Stomach smooth muscle (tissue), 2 donors: ENCODE measurements around the gene FBXL17.

Experiments used
- H3K27ac ChIP-seq: one replicate; pipeline ENCODE4 v1.7.0; 2013; ENCODE audit warnings: mild to moderate bottlenecking, low read length, inconsistent platforms
- H3K27me3 ChIP-seq, 2 donors: one replicate each; pipeline ENCODE4 v1.7.0; 2013; ENCODE audit warnings: low read length in 2 of 2; ENCODE audit not compliant: insufficient read depth in 2 of 2, control insufficient read depth in 1 of 2
- H3K36me3 ChIP-seq, 2 donors: one replicate each; pipeline ENCODE4 v1.7.0; 2013; ENCODE audit warnings: low read length in 2 of 2; ENCODE audit not compliant: control insufficient read depth in 2 of 2, insufficient read depth in 2 of 2
- H3K4me1 ChIP-seq: one replicate; pipeline ENCODE4 v1.7.0; 2013; ENCODE audit warnings: low read length; ENCODE audit not compliant: control insufficient read depth, insufficient read depth
- H3K4me3 ChIP-seq, 2 donors: one replicate each; pipeline ENCODE4 v1.7.0; 2013; ENCODE audit warnings: low read length in 2 of 2
- H3K9ac ChIP-seq, 2 donors: one replicate each; pipeline ENCODE4 v1.7.0; 2013; ENCODE audit warnings: low read length in 2 of 2, mild to moderate bottlenecking in 1 of 2
- H3K9me3 ChIP-seq, 2 donors: one replicate each; pipeline ENCODE4 v1.7.0; 2013; ENCODE audit warnings: low read length in 2 of 2; ENCODE audit not compliant: control insufficient read depth in 2 of 2
- donor health status: healthy.
- donor health status: Pancreatic carcinoma.

Gene FBXL17

GRCh38 chr5:107887166-107887943, 494.5 kb downstream of the FBXL17 start:
- Histone ChIP-seq H3K36me3 (no peaks in the 10 kb centered on the region), H3K9ac (no peak overlapping the region), H3K4me3 (no peak overlapping the region), H3K9me3 (no peaks in the 10 kb centered on the region), H3K27ac (no peak overlapping the region), H3K4me1 (no peaks in the 10 kb centered on the region), H3K27me3 (no peaks in the 10 kb centered on the region)

DNA sequence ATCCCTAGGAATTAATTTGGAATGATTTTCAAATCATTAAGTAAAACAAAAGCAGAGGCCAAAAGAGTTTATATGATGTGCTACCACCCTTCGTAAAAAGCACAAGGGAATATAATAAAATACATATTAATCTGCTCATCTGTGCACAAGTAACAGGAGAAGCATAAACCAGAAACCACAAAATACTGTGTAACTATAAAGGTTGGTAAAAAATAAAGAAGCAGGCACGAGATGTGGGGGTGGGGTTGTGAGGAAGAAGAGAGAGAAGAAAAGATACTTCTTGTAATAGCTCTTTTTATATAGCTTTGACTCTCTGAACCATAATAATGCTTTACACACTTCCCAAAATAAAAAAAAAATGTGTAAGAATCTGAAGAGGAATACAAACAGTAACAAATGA, 496.3 kb downstream of the FBXL17 start:
- H3K27ac ChIP-seq = no peak overlapping the region
- H3K9ac ChIP-seq = no peak overlapping the region
- H3K4me1 ChIP-seq = no peaks in the 10 kb centered on the region
- H3K27me3 ChIP-seq = no peaks in the 10 kb centered on the region
- no peak overlapping the region for H3K4me3 ChIP-seq
- no peaks in the 10 kb centered on the region for H3K36me3 ChIP-seq
- H3K9me3 ChIP-seq = no peaks in the 10 kb centered on the region

DNA sequence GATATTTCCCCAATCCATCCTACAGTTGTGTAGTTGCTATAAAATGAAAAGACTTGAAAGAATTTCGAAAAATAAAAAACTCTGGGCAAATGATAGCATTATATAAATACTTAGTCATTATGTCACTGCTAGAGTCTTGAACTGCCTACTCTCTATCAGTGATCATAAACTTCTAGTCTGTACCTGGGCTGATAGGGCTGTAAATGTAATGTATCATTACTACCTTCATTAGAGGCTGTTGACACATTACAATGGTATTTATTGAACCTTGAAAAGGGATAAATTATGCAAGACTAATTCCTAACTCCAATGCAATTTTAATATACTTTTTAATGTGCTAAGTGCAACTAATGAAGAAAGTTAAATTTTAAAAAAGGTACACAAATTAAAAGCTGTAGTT, 497.0 kb downstream of the FBXL17 start:
- Histone ChIP-seq H3K27me3 (no peaks in the 10 kb centered on the region), H3K4me1 (no peaks in the 10 kb centered on the region), H3K4me3 (no peak overlapping the region), H3K9ac (no peak overlapping the region), H3K27ac (no peak overlapping the region), H3K9me3 (no peaks in the 10 kb centered on the region), H3K36me3 (peaks cover 0 to 2% of the 10 kb centered on the region in 2 donors)

DNA sequence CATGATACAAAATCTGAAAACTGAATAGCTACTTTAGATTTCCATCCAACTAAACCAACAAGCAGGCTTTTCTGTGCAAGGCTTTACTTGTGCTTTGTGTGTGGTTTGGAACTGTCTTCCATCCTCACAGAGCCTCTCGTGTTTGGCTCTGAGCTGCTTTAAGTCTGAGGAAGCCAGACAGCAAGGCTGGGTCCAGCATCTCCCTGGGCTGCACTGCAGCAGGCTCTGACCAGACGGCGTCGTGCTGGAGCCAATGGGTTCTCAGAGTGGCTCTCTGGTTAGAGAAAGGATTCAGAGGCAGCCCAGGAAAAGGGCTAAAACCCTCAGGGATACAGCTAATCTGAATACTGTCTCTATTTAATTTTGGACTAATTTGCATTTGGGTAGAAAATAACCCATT, 503.2 kb downstream of the FBXL17 start:
- H3K9ac ChIP-seq = no peak overlapping the region
- H3K36me3 ChIP-seq = peaks cover 0 to 2% of the 10 kb centered on the region in 2 donors
- H3K9me3 ChIP-seq = no peaks in the 10 kb centered on the region
- no peak overlapping the region for H3K27ac ChIP-seq
- no peaks in the 10 kb centered on the region for H3K27me3 ChIP-seq
- H3K4me1 ChIP-seq = no peaks in the 10 kb centered on the region
- H3K4me3 ChIP-seq = no peak overlapping the region

- H3K27ac ChIP-seq = no peak overlapping the region
- no peaks in the 10 kb centered on the region for H3K27me3 ChIP-seq
- no peaks in the 10 kb centered on the region for H3K4me1 ChIP-seq
- H3K4me3 ChIP-seq = no peak overlapping the region
- H3K9me3 ChIP-seq = no peaks in the 10 kb centered on the region
- no peak overlapping the region for H3K9ac ChIP-seq
- peaks cover 0 to 2% of the 10 kb centered on the region in 2 donors for H3K36me3 ChIP-seq
Observed at GRCh38 chr5:107876906-107877305, 505.0 kb downstream of the FBXL17 start.

GRCh38 chr5:107876261-107876660, 505.6 kb downstream of the FBXL17 start:
- Histone ChIP-seq H3K9ac (no peak overlapping the region), H3K27me3 (no peaks in the 10 kb centered on the region), H3K4me1 (no peaks in the 10 kb centered on the region), H3K27ac (no peak overlapping the region), H3K36me3 (peaks cover 0 to 2% of the 10 kb centered on the region in 2 donors), H3K9me3 (no peaks in the 10 kb centered on the region), H3K4me3 (no peak overlapping the region)

DNA sequence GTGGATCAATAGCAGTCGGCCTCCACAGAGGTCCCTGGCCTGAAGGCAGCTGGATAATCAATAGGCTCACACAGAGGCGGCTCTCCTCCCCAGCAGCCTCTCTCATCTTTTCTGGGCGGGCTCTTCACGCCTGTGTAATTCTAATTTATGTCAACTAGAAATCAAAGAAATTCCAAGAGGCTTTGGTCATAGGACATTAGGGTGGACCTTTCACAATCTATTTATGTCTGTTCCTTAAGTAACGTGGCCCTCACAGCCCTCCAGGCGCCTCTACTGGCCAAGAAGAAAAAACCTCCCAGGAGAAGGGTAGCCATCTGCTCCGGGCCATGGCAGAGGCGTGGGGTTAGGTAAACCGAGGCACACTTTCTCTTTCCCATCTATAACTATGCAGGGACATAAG, 506.1 kb downstream of the FBXL17 start:
- Histone ChIP-seq H3K4me1 (no peaks in the 10 kb centered on the region), H3K36me3 (peaks cover 0 to 2% of the 10 kb centered on the region in 2 donors), H3K27ac (no peak overlapping the region), H3K9ac (no peak overlapping the region), H3K27me3 (no peaks in the 10 kb centered on the region), H3K9me3 (no peaks in the 10 kb centered on the region), H3K4me3 (no peak overlapping the region)

GRCh38 chr5:107874795-107875194, 507.1 kb downstream of the FBXL17 start:
- Histone ChIP-seq H3K4me1 (no peaks in the 10 kb centered on the region), H3K36me3 (no peaks in the 10 kb centered on the region), H3K9ac (no peak overlapping the region), H3K27ac (no peak overlapping the region), H3K9me3 (no peaks in the 10 kb centered on the region), H3K27me3 (no peaks in the 10 kb centered on the region), H3K4me3 (no peak overlapping the region)

DNA sequence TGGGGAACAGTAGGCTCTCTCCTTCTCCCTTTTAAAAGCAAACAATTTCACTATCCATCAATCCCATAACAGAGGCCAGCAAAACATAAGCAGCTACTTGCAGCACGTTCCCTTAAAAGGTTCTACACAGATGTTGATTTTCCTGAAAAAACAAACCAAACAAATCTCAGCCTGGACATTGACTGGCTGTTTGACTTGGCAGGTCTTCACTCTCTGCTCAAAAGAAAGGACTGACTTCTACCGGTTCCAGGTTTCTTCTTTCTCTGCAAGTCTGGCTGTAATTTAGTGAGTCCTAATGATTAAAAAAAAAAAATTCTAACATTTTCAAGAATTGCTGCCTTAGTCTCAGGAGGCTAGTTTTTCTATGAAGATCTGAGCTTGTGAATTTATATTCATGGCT, 508.0 kb downstream of the FBXL17 start:
- Histone ChIP-seq H3K27me3 (no peaks in the 10 kb centered on the region), H3K4me3 (no peak overlapping the region), H3K9me3 (no peaks in the 10 kb centered on the region), H3K27ac (no peak overlapping the region), H3K4me1 (no peaks in the 10 kb centered on the region), H3K9ac (no peak overlapping the region), H3K36me3 (no peaks in the 10 kb centered on the region)

GRCh38 chr5:107871023-107871422, 510.9 kb downstream of the FBXL17 start:
- H3K9me3 ChIP-seq = no peaks in the 10 kb centered on the region
- H3K27me3 ChIP-seq = no peaks in the 10 kb centered on the region
- H3K27ac ChIP-seq = no peak overlapping the region
- no peak overlapping the region for H3K4me3 ChIP-seq
- H3K9ac ChIP-seq = no peak overlapping the region
- no peaks in the 10 kb centered on the region for H3K36me3 ChIP-seq
- no peaks in the 10 kb centered on the region for H3K4me1 ChIP-seq

GRCh38 chr5:107869438-107870115, 512.3 kb downstream of the FBXL17 start:
- Histone ChIP-seq H3K4me3 (no peak overlapping the region), H3K27ac (no peak overlapping the region), H3K9me3 (no peaks in the 10 kb centered on the region), H3K4me1 (no peaks in the 10 kb centered on the region), H3K27me3 (no peaks in the 10 kb centered on the region), H3K36me3 (no peaks in the 10 kb centered on the region), H3K9ac (no peak overlapping the region)
